ENCODE measurements around the gene OLFM4.

GRCh38 chr13:52995946-52996345 lies 32.7 kb upstream of the OLFM4 start:
- TF ChIP-seq FOXM1 (IDR thresholded peaks at IDR 0.05; ENCODE audit: borderline replicate concordance): no peak
- no peak for TF ChIP-seq BHLHE40 (IDR thresholded peaks at IDR 0.05; ENCODE audit: borderline replicate concordance)
- TF ChIP-seq, protein P1, sequence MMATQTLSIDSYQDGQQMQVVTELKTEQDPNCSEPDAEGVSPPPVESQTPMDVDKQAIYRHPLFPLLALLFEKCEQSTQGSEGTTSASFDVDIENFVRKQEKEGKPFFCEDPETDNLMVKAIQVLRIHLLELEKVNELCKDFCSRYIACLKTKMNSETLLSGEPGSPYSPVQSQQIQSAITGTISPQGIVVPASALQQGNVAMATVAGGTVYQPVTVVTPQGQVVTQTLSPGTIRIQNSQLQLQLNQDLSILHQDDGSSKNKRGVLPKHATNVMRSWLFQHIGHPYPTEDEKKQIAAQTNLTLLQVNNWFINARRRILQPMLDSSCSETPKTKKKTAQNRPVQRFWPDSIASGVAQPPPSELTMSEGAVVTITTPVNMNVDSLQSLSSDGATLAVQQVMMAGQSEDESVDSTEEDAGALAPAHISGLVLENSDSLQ (IDR thresholded peaks at IDR 0.05): no peak
- TF ChIP-seq SP1 (IDR thresholded peaks at IDR 0.05): no peak
- TF ChIP-seq LEF1 (IDR thresholded peaks at IDR 0.05; ENCODE audit: borderline replicate concordance): no peak

Measured in HEK293T (cell line).